GM21528 (cell line): Measurements from ENCODE around the gene TRAPPC1.
A peak's percentile ranks its signal among the peaks of the same experiment; 100 is the strongest.

Experiments
- ATAC-seq: cut with Tn5 transposase; IDR thresholded peaks from one replicate; pipeline ENCODE4 v1.9.1; 2021; ENCODE audit warnings: mild to moderate bottlenecking, moderate library complexity; ENCODE audit not compliant: unreplicated experiment, low FRiP score

TRAPPC1 gene

DNA sequence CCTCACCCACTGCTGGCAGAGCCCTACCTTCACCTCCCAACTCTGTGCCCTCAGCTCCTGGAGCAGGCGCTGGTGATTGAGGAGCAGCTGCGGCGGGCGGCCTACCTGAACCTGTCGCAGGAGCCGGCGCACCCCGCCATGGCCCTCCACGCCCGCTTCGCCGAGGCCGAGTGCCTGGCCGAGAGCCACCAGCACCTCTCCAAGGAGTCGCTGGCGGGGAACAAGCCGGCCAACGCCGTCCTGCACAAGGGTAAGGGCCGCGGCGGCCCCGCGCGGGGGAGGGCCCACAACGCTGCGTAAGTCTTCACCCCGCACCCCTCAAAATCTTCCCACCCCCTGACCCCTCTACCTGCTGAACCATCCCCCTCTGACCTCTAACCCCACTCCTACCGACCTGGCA is 22.7 kb downstream of the TRAPPC1 start:
- ATAC-seq, result no peak

DNA sequence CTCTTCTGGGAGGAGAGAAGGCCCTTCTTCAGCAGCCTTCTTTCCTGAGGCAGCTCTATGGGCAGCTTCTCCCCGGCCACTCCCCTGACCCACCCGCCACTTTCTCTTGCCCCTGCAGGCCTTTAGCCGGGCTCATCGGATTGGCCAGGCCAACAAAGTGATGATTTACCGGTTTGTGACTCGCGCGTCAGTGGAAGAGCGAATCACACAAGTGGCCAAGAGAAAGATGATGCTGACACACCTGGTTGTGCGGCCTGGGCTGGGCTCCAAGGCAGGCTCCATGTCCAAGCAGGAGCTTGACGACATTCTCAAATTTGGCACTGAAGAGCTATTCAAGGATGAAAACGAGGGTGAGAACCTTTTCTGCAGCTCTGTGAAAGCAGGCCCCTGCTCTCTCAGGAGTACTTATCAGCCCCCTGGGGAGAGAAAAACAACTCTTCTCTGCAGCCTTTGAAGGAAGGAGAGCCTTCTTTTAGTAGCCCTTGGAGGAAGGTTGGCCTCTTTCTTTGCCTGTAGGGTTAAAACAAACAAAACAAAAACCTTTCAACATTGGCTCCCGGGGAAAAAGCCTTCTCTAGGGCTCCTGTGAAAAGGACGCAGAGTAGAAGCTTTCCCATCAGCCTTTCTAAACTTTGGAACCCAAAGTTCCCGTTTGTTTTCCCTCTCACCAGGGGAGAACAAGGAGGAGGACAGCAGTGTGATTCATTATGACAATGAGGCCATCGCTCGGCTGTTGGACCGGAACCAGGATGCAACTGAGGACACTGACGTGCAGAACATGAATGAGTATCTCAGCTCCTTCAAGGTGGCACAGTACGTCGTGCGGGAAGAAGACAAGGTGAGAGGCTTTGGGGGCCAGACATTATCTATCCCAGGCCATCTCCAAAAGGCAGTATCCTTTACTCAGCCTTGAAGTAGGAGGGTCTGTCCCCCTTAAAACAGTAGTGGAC is 28.3 kb downstream of the TRAPPC1 start:
- ATAC-seq, result no peak

DNA sequence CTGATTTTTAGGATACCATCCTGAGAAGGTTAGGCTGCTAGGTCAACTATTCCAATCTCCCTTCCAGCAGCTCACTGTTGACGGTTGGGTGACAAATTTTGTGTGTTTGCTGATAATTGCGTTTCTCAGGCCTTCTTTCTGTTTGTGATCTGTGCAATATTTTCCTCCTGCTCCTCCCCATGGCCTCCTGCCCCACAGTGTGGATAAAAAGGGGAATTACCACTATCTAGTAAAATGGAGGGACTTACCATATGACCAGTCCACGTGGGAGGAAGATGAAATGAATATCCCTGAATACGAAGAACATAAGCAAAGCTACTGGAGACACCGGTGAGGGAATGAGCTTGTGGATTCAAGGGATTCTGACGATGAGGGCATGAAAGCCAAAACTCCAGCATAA is 34.0 kb downstream of the TRAPPC1 start:
- ATAC-seq, result no peak

DNA sequence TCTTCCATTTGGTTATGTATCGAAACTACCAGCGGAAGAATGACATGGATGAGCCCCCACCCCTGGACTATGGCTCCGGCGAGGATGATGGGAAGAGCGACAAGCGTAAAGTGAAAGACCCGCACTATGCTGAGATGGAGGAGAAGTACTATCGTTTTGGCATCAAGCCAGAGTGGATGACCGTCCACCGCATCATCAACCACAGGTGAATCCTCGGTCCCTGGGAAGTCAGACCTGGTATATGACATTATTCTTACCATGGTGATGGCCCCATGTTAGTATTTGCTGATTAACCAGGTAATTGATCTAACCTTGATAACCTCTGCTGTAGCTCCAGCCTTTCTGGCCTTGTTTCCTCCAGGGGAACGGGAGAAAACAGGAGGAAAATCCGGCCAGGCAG is 34.7 kb downstream of the TRAPPC1 start:
- no peak for ATAC-seq

DNA sequence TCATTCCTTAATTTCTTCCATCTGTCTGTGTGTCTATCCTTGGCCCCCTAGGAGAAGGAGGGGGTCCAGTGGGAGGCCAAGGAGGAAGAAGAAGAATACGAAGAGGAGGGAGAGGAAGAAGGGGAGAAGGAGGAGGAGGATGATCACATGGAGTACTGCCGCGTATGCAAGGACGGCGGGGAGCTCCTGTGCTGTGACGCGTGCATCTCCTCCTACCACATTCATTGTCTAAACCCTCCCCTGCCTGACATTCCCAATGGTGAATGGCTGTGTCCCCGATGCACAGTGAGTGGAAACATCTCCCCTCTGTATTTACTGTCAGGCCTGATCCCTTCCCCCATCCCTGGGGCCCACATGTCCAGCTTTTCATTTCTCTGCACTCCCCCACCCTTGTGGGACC is 36.9 kb downstream of the TRAPPC1 start:
- ATAC-seq, result no peak

DNA sequence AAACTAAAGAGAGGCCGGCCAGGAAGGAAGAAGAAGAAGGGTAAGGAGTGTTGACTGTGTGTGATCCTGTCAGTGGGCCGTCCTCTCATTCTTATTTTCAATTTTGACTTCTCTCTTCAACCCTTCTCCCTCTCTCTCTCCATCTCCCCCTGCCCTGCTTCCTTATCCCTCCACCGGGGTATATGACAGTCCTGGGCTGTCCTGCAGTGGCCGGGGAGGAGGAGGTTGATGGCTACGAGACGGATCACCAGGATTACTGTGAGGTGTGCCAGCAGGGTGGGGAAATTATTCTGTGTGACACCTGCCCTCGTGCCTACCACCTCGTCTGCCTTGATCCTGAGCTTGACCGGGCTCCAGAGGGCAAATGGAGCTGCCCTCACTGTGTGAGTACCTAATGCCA is 37.5 kb downstream of the TRAPPC1 start:
- no peak for ATAC-seq

DNA sequence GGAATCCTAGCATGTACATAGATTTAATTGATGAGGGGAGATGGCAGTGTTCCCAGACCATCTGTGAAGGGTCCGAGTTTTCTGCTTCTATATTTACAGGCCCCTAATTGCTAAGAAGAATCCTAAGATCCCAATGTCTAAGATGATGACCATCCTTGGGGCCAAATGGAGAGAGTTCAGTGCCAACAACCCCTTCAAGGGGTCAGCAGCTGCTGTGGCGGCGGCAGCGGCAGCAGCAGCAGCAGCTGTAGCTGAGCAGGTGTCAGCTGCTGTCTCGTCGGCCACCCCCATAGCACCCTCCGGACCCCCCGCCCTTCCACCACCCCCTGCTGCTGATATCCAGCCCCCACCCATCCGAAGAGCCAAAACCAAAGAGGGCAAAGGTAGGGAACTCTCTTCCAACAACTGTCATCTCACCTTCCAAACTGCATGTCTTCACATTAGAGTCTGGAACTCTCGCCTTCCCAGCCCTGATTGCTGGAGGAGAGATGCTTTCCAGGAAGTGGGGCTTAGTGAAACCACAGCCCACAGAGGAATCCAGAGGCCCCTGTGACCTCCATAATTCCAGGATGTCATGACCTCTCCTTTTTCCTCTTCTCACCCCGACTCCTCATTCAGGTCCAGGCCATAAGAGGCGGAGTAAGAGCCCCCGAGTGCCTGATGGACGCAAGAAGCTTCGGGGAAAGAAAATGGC is 38.4 kb downstream of the TRAPPC1 start:
- ATAC-seq, result no peak

DNA sequence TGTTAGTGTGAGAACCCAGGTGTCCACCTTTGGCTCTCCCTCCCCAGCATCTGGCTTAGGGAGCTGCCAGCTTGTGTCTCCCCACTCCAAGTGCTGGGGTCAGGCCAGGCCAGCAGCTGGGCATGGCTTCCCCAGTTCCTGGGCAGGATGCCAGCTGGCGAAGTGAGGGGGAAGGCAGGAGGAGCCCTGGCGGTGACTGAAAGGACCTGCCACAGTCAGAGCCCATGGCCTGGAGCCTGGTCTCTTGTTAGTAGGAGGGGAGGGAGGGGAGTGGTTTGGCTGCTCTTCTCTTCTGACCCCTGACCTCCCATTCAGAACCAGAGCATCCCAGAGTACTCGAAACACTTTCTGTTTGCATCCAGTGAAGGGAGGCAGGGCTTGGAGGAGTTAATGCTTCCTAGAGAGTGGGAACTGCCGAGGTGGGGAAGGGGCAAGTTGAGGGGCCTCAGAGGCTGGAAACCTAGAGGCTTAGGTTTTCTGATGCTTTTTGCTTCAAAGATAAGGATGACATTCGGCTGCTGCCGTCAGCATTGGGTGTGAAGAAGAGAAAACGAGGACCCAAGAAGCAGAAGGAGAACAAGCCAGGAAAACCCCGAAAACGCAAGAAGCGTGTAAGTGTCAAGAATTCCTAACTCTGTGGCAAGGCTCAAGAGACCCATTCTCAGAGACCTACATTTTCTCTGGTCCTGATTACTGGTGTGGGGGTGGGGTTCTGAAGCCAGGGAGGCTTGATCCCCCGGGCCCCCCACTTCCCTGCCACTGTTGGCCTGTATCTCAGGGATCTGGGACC is 42.4 kb downstream of the TRAPPC1 start:
- no peak for ATAC-seq

DNA sequence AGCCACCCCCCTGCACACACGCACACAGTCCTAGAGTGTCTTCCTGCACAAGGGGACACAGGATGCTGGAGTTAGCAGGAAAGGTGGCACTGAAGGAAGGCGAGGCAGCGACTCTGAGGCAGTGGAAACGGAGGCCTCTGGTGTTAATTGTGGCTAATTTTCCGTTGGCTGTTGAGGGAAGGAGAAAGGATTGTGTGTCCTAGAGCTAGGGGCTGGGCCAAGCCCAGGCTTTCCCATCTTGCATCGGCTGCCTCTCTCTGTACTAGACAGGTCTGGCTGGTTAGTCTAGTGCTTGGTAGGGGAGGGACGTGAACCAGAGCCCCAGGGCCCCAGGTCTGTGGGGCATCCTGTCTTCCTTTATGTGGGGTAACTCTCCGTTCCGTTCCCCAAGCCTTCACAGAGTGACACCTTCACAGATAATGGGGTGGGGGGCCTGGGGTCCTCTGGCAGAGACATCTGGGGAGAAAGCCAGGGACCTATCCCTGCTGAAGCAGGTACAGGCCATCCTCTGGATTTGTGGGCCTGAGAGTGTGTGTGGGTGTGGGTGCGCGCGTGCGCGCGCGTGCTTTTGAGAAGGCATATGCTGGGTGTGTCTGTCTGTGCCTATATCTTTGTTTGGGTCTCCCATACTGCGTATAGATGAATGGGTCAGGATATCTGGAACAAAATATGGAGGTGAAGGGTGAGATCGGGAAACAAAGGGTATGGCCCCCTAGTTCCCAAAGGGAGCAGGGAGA is 43.4 kb downstream of the TRAPPC1 start, which contains the start of gene CHD3:
TSS of gene CHD3 (plus strand) at position 606 of the 737 bp plus-strand sequence. CDS start 212 bp downstream, outside the sequence.
- ATAC-seq, result no peak

DNA sequence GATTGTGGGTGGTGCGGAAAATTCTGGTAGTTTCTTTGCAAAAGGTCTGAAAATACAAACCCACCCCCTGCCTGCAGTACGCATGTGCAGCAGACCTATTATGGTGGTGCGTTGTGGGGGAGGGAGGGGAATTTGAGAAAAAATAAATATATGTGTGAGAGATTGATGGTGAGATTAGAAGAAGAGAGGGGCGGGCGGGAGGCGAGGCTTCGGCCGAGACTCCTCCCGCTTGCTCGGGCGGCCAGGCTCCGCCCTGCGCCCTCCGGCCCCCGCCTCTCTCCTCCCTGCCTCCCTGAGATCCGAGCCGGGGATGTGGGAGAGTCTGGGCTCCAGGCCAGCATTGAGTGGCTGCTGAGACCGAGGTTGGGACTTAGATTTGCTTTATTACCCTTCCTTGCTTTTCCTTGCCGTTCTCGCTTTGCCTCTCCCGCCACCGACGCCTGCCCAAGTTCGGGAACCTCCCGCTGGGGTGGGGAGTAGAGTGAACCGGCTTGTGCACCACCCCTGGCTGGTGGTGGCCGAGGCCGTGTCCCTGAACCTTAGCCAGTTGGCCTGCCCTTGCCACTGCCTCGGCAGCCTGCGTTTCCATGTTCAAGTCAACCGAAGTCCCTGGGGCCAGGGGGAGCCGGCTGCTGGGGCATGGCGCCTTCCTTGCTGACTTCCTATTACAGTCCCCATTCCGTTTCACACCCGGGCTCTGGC is 44.1 kb downstream of the TRAPPC1 start:
- ATAC-seq, result peak; percentile 58

DNA sequence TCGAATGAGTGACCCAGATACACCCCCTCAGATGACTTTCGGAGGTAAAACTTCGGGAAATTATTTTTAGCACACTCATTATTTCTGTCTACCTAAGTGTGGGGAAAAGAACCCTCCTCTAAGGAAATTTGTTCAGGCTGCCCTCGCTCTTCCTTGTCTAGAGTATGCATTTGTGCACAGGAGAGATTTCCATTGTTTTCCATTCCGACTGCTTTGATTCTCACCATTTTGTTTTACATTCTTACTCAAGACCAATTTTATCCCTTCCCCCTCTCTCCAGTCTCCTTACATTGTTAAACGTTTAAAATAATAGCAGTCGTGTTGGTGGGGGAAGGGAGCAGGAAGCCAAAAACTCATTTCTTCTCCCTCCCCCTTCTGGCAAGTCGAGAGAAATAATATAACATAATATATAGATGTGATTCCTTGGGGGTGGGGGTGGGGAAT is 44.7 kb downstream of the TRAPPC1 start:
- ATAC-seq, result peak; percentile 1

DNA sequence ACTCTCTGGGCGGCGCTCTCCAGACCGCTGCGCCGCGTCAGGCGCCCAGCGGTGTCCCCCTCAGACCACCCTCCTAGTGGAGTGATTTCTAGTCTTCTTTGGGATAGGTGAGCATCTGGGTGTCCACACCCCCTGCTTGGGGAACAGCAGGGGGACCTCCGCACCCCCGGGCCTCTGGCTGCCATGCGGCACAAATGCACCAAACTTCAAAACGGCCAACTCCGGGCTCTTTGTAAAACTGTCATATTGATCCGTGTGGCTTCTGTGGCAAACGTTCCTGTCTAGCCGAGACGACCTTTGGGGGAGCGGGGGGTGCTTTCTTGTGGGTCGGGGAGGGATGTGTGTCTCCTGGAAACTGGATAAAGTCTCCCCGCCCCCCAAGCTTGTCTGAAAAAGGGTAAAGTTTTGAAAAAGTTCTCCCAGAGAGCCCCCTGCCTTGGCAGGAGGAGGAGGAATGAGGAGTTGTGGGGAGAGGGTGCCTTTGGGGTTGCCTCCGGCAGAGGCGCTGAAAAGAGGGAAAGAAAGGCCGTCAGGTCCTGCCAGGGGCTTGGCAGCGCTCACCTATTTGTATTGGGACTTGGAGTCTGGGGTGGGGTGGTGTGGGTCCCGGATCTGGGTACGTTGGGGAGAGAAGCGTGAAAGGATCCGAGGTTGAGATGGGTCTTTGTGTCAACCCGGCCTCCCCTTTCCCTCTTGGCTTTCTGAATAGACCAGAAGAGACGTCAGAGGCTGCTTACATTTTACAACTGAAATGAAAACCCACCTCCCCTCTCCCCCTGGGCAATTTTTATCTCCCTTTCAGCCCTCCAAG is 45.3 kb downstream of the TRAPPC1 start:
- no peak for ATAC-seq

DNA sequence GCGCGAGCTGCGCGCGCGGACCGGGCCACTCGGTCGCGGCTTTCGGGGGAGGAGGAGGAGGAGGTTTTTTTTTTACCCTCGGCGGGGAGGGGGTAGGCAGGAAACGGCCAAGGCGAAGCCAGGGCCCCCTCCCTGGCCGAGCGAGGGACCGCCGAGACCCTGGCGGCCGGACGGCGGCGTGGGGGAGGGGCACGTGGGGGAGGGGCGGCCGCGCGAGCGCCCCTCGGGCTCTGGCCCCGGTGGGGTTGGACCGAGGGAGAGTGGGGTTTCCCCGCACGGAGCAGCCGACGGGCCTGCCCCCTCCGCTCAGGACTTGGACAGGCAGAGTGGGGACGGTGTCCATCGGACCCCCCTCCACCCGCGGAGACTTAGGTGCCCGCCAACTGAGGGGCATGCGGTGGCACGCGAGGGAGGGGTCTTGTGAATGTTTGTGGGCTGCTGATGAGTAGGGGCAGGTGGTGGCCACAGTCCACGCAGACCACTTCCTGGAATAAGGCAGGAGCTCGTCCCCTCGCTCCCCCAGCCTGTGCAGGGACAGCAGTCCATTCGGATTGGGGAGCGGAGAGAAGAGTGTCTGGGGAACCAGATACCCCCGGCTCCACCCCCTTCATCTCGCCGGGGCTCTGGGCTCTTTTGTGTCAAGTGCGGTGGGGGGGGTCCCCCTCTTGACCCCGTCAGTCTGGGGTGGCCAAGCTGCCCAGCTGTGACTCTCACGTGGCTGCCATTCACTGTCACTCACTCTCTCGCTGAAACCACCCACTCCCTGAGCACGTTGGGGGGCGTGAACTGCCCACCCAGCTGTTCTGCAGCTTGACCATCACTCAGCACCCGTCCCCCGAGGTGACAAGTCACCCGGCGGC is 46.1 kb downstream of the TRAPPC1 start:
- ATAC-seq, result no peak

DNA sequence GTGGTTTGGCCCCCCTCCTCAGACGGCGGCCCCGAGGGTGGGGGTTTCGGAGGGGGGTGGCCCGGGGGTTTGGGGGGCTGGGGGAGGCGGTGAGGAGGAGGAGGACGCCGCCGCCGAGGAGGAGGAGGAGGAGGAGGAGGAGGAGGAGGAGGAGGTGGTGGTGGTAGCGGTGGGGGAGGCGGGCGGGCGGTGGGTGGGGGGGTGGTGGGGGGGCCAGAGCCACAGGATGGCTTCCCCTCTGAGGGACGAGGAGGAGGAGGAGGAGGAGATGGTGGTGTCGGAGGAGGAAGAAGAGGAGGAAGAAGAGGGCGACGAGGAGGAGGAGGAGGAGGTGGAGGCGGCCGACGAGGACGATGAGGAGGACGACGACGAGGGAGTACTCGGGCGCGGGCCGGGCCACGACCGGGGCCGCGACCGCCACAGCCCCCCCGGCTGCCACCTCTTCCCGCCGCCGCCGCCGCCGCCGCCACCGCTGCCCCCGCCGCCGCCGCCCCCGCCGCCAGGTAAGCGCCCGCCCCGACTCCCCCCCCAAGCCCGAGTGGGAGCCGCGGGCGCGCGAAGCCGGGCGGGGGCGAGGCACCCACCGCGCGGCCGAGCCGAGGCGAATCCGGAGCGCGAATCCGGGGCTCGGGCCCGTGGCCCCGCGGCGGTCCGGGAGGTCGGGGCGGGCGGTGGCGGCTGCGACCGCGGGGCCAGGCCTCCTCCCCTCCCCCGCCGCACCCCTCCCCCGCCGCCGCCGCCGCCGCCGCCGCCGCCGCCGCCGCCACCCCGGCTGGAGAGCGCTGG is 47.0 kb downstream of the TRAPPC1 start:
- no peak for ATAC-seq

DNA sequence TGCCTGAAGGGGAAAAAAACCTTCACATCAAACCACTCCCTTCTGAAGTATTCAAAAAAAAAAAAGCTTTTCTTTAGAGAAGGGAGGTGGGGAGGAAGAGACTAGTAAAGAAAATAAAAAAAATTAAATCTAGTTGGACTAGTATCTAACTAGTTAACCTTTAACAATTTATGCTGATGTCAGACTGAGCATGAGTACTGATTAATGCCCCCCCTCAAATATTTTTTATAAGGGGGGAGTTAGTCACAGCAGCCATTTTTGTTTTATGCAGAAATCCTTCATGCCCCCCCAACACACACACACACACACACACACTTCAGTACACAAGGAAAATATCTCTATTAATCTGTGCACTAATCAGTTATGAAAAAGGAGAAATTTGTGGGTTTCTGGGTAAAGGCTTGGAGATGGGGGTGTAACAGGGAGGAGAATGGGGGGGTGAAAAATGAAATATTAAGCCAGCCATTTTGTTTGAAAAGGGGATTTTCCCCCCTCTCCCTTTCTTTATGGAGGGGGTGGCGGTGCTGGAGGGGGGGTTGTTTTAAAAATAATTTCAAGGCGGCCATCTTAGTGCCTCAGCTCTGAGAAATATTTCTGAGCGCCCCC is 47.9 kb downstream of the TRAPPC1 start:
- no peak for ATAC-seq

DNA sequence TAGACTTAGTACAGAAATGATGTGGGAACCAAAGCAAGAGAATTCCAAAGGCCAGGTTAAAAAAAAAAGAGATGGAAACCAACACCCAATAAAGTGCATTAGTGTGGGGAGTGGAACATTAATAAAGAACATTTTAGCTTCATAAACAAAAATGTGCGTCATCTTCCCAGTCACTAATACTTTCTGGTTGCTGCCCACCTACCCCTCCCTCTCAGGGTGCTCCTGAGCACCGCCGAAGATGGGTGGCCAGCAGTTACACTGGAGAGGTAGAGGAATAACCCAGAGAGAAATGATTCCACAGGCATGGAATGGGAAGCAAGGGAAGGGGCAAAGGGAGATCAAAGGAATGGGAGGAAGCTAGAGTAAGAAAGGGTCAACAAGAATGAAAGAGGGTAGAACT is 49.1 kb downstream of the TRAPPC1 start:
- no peak for ATAC-seq

DNA sequence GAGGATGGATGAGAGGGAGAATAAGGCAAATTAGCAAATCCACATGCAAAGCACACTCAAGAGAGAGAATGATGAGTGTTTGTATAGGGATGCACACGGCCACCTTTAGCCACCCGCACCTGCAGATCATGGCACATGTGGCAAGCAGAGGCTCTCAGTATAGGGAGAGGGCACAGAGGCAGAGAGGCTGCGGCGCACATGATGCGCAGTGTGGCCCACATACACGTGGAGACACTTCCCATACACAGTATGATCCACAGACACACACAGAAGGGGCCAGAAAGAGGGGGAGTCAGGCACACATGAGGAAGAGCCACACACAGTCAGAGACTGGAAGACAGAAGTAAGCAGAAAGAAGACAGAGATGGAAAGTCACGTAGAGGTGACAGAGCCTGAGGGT is 49.7 kb downstream of the TRAPPC1 start:
- ATAC-seq, result no peak
